ENCODE data around the gene KLRB1. TPM values are rescaled to one million over a fixed set of nuclear protein-coding genes. Genes with fewer than 3 reads are reported as not detected.

The KLRB1 gene
- total and polyA plus RNA-seq, 2 of the 13 experiments (the other 11 are each of a cell fraction or from before 2014, with no cell fraction given) = not detected

GRCh38 chr12:9647825-9648700 is 40.3 kb upstream of the KLRB1 start (continued):
- TF ChIP-seq HMGA1 (CRISPR knock-in tag; conservative IDR thresholded peaks at IDR 0.05) (no peak), ZNF691 (CRISPR knock-in tag; IDR thresholded peaks at IDR 0.05; ENCODE audit: borderline replicate concordance, low read depth) (no peak; the same call in 1 of the 2 replicates), STAT6 (CRISPR knock-in tag; IDR thresholded peaks at IDR 0.05; ENCODE audit: borderline replicate concordance) (no peak), ZIK1 (CRISPR knock-in tag; IDR thresholded peaks at IDR 0.05; ENCODE audit: borderline replicate concordance, low read depth) (no peak), MLLT10 (CRISPR knock-in tag; IDR thresholded peaks at IDR 0.05) (no peak), ZNF883 (CRISPR knock-in tag; IDR thresholded peaks at IDR 0.05; ENCODE audit: not compliant biosample characterization) (peak; percentile 24), ZNF772 (CRISPR knock-in tag; IDR thresholded peaks at IDR 0.05) (no peak; the same call in 1 of the 2 replicates), ZKSCAN5 (CRISPR knock-in tag; IDR thresholded peaks at IDR 0.05) (no peak), NBN (conservative IDR thresholded peaks at IDR 0.05) (no peak), RAD21 (CRISPR knock-in tag; IDR thresholded peaks at IDR 0.05) (no peak), RELA (CRISPR knock-in tag; IDR thresholded peaks at IDR 0.05) (no peak), ATF4 (CRISPR knock-in tag; IDR thresholded peaks at IDR 0.05) (peak in 1 of 2 experiments; percentile 35; a peak in 1 of 4 replicates)
- TF ChIP-seq, protein P1, sequence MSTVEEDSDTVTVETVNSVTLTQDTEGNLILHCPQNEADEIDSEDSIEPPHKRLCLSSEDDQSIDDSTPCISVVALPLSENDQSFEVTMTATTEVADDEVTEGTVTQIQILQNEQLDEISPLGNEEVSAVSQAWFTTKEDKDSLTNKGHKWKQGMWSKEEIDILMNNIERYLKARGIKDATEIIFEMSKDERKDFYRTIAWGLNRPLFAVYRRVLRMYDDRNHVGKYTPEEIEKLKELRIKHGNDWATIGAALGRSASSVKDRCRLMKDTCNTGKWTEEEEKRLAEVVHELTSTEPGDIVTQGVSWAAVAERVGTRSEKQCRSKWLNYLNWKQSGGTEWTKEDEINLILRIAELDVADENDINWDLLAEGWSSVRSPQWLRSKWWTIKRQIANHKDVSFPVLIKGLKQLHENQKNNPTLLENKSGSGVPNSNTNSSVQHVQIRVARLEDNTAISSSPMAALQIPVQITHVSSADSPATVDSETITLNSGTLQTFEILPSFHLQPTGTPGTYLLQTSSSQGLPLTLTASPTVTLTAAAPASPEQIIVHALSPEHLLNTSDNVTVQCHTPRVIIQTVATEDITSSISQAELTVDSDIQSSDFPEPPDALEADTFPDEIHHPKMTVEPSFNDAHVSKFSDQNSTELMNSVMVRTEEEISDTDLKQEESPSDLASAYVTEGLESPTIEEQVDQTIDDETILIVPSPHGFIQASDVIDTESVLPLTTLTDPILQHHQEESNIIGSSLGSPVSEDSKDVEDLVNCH (CRISPR knock-in tag; IDR thresholded peaks at IDR 0.05) = no peak
- TF ChIP-seq, protein P2, sequence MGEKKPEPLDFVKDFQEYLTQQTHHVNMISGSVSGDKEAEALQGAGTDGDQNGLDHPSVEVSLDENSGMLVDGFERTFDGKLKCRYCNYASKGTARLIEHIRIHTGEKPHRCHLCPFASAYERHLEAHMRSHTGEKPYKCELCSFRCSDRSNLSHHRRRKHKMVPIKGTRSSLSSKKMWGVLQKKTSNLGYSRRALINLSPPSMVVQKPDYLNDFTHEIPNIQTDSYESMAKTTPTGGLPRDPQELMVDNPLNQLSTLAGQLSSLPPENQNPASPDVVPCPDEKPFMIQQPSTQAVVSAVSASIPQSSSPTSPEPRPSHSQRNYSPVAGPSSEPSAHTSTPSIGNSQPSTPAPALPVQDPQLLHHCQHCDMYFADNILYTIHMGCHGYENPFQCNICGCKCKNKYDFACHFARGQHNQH (CRISPR knock-in tag; IDR thresholded peaks at IDR 0.05) = no peak; the same call in 1 of the 2 replicates
- TF ChIP-seq, protein P3, sequence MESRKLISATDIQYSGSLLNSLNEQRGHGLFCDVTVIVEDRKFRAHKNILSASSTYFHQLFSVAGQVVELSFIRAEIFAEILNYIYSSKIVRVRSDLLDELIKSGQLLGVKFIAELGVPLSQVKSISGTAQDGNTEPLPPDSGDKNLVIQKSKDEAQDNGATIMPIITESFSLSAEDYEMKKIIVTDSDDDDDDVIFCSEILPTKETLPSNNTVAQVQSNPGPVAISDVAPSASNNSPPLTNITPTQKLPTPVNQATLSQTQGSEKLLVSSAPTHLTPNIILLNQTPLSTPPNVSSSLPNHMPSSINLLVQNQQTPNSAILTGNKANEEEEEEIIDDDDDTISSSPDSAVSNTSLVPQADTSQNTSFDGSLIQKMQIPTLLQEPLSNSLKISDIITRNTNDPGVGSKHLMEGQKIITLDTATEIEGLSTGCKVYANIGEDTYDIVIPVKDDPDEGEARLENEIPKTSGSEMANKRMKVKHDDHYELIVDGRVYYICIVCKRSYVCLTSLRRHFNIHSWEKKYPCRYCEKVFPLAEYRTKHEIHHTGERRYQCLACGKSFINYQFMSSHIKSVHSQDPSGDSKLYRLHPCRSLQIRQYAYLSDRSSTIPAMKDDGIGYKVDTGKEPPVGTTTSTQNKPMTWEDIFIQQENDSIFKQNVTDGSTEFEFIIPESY (CRISPR knock-in tag; IDR thresholded peaks at IDR 0.05) = no peak
- TF ChIP-seq, protein P4, sequence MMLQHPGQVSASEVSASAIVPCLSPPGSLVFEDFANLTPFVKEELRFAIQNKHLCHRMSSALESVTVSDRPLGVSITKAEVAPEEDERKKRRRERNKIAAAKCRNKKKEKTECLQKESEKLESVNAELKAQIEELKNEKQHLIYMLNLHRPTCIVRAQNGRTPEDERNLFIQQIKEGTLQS (CRISPR knock-in tag; IDR thresholded peaks at IDR 0.05) = no peak

Measured in HepG2 (cell line).